ENCODE data around the gene TRANK1.

TRANK1 gene

DNA sequence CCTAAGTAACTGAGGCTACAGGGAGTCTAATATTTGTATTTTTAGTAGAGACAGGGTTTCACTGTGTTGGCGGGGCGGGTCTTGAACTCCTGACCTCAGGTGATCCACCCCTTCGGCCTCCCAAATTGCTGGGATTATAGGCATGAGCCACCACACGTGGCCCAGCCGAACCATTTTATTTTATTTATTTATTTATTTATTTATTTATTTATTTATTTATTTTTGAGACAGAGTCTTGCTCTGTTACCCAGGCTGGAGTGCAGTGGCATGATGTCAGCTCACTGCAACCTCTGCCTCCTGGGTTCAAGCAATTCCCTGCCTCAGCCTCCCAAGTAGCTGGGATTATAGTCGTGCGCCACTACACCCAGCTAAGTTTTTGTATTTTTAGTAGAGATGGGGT, 18.2 kb upstream of the TRANK1 start (continued):
- TF ChIP-seq, protein P1, sequence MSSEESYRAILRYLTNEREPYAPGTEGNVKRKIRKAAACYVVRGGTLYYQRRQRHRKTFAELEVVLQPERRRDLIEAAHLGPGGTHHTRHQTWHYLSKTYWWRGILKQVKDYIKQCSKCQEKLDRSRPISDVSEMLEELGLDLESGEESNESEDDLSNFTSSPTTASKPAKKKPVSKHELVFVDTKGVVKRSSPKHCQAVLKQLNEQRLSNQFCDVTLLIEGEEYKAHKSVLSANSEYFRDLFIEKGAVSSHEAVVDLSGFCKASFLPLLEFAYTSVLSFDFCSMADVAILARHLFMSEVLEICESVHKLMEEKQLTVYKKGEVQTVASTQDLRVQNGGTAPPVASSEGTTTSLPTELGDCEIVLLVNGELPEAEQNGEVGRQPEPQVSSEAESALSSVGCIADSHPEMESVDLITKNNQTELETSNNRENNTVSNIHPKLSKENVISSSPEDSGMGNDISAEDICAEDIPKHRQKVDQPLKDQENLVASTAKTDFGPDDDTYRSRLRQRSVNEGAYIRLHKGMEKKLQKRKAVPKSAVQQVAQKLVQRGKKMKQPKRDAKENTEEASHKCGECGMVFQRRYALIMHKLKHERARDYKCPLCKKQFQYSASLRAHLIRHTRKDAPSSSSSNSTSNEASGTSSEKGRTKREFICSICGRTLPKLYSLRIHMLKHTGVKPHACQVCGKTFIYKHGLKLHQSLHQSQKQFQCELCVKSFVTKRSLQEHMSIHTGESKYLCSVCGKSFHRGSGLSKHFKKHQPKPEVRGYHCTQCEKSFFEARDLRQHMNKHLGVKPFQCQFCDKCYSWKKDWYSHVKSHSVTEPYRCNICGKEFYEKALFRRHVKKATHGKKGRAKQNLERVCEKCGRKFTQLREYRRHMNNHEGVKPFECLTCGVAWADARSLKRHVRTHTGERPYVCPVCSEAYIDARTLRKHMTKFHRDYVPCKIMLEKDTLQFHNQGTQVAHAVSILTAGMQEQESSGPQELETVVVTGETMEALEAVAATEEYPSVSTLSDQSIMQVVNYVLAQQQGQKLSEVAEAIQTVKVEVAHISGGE (tag by site-specific recombination; conservative IDR thresholded peaks at IDR 0.05; ENCODE audit: low read depth): peak; percentile 59
- TF ChIP-seq ZNF426 (tag by site-specific recombination; IDR thresholded peaks at IDR 0.05) (peak; percentile 67), ZXDB (tag by site-specific recombination; IDR thresholded peaks at IDR 0.05) (0 out of 2 replicates have a peak, but pooled peaks have one; percentile 21), ZBTB8A (tag by site-specific recombination; IDR thresholded peaks at IDR 0.05) (0 out of 2 replicates have a peak, but pooled peaks have one; percentile 28), ZNF394 (tag by site-specific recombination; IDR thresholded peaks at IDR 0.05; ENCODE audit: borderline replicate concordance) (peak; percentile 80; the same call in 1 of the 2 replicates)

DNA sequence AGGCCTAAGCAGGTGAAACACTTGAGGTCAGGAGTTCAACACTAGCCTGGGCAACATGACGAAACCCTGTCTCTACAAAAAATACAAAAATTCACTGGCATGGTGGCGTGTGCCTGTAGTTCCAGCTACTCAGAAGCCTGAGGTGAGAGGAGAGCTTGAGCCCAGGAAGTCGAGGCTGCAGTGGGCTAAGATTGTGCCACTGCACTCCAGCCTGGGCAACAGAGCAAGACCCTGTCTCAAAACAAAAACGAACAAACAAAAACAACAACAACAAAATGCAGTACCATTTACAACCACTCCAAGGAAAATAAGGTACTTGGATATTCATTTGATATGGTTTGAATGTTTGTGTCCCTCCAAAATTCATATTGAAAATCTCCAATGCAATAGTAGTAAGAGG, 15.6 kb upstream of the TRANK1 start:
- H3K4me3 ChIP-seq (ENCODE audit: low read depth, low read length): no peak overlapping the region
- TF ChIP-seq GLI4 (tag by site-specific recombination; IDR thresholded peaks at IDR 0.05) (no peak), KLF9 (tag by site-specific recombination; IDR thresholded peaks at IDR 0.05; ENCODE audit: low read depth) (no peak), ZNF302 (tag by site-specific recombination; IDR thresholded peaks at IDR 0.05; ENCODE audit: low read depth) (no peak)
- TF ChIP-seq, protein P2, sequence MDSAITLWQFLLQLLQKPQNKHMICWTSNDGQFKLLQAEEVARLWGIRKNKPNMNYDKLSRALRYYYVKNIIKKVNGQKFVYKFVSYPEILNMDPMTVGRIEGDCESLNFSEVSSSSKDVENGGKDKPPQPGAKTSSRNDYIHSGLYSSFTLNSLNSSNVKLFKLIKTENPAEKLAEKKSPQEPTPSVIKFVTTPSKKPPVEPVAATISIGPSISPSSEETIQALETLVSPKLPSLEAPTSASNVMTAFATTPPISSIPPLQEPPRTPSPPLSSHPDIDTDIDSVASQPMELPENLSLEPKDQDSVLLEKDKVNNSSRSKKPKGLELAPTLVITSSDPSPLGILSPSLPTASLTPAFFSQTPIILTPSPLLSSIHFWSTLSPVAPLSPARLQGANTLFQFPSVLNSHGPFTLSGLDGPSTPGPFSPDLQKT (IDR thresholded peaks at IDR 0.05; ENCODE audit: borderline replicate concordance, low read depth, low read length): no peak
- no peaks in the 10 kb centered on the region for H3K36me3 ChIP-seq (ENCODE audit: control insufficient read depth in 2 of 2, insufficient read depth in 1 of 2, low read length in 2 of 2)
- no peaks in the 10 kb centered on the region for H3K4me1 ChIP-seq (ENCODE audit: control insufficient read depth, insufficient read depth, low read length)
- H3K9me3 ChIP-seq (ENCODE audit: control insufficient read depth, insufficient read depth, low read depth, low read length): no peaks in the 10 kb centered on the region
- CTCF ChIA-PET: interaction anchor here (1.3 kb wide), 1 partner anchor 231 kb away, joined by 5 read pairs; no protein-coding TSS in a partner anchor
- no peak overlapping the region for H3K27ac ChIP-seq (ENCODE audit: extremely low read depth, low read depth, low read length)
- POLR2A ChIA-PET: no interaction called here

DNA sequence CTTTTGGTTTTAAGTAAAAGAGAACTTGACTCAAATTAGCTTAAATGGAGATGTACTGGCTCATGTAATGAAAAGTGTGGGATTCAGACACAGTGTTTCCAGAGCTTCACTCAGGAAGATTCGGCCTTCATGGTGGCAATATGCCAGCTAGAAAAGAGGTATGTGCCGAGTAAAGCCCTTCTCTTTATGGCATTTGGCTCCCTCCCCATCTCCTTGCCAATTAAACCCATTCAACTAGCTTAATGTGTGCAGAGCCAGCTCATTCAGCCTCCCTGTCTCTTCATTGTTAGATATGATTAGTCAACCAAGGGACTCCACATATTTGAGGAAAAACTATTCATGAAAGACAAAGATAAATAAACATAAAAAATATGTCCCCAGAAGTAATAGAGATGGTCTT, 15.0 kb upstream of the TRANK1 start:
- Histone ChIP-seq H3K9me3 (ENCODE audit: control insufficient read depth, insufficient read depth, low read depth, low read length) (no peaks in the 10 kb centered on the region), H3K4me1 (ENCODE audit: control insufficient read depth, insufficient read depth, low read length) (no peaks in the 10 kb centered on the region), H3K4me3 (ENCODE audit: low read depth, low read length) (no peak overlapping the region), H3K27ac (ENCODE audit: extremely low read depth, low read depth, low read length) (no peak overlapping the region), H3K36me3 (ENCODE audit: control insufficient read depth in 2 of 2, insufficient read depth in 1 of 2, low read length in 2 of 2) (no peaks in the 10 kb centered on the region)
- ChIA-PET POLR2A (interaction anchor here (1.5 kb wide), 1 partner anchor 32 kb away, joined by 7 read pairs; the partner anchor contains the start of genes EPM2AIP1 and MLH1), CTCF (interaction anchor here (0.6 to 2.2 kb wide), 6 partner anchors 15 to 995 kb away, joined by 3 to 9 read pairs (median 6); no protein-coding TSS in a partner anchor)
- TF ChIP-seq ZNF223 (tag by site-specific recombination; IDR thresholded peaks at IDR 0.05) (no peak), YY2 (tag by site-specific recombination; IDR thresholded peaks at IDR 0.05) (no peak), ZNF404 (tag by site-specific recombination; IDR thresholded peaks at IDR 0.05) (no peak), KLF7 (tag by site-specific recombination; IDR thresholded peaks at IDR 0.05; ENCODE audit: borderline replicate concordance) (no peak), PRDM1 (tag by site-specific recombination; IDR thresholded peaks at IDR 0.05) (no peak), HOXC10 (CRISPR knock-in tag; IDR thresholded peaks at IDR 0.05) (no peak), SALL2 (tag by site-specific recombination; IDR thresholded peaks at IDR 0.05; ENCODE audit: borderline replicate concordance) (no peak), GFI1B (tag by site-specific recombination; IDR thresholded peaks at IDR 0.05) (no peak), ZNF654 (tag by site-specific recombination; IDR thresholded peaks at IDR 0.05; ENCODE audit: low read depth) (no peak)
- TF ChIP-seq, protein P3, sequence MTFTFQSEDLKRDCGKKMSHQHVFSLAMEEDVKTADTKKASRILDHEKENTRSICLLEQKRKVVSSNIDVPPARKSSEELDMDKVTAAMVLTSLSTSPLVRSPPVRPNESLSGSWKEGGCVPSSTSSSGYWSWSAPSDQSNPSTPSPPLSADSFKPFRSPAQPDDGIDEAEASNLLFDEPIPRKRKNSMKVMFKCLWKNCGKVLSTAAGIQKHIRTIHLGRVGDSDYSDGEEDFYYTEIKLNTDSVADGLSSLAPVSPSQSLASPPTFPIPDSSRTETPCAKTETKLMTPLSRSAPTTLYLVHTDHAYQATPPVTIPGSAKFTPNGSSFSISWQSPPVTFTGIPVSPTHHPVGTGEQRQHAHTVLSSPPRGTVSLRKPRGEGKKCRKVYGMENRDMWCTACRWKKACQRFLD (tag by site-specific recombination; IDR thresholded peaks at IDR 0.05): no peak
- TF ChIP-seq, protein P4, sequence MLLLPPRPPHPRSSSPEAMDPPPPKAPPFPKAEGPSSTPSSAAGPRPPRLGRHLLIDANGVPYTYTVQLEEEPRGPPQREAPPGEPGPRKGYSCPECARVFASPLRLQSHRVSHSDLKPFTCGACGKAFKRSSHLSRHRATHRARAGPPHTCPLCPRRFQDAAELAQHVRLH (tag by site-specific recombination; IDR thresholded peaks at IDR 0.05): no peak
- TF ChIP-seq, protein P5, sequence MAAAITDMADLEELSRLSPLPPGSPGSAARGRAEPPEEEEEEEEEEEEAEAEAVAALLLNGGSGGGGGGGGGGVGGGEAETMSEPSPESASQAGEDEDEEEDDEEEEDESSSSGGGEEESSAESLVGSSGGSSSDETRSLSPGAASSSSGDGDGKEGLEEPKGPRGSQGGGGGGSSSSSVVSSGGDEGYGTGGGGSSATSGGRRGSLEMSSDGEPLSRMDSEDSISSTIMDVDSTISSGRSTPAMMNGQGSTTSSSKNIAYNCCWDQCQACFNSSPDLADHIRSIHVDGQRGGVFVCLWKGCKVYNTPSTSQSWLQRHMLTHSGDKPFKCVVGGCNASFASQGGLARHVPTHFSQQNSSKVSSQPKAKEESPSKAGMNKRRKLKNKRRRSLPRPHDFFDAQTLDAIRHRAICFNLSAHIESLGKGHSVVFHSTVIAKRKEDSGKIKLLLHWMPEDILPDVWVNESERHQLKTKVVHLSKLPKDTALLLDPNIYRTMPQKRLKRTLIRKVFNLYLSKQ (tag by site-specific recombination; IDR thresholded peaks at IDR 0.05; ENCODE audit: borderline replicate concordance): no peak
- TF ChIP-seq, protein P6, sequence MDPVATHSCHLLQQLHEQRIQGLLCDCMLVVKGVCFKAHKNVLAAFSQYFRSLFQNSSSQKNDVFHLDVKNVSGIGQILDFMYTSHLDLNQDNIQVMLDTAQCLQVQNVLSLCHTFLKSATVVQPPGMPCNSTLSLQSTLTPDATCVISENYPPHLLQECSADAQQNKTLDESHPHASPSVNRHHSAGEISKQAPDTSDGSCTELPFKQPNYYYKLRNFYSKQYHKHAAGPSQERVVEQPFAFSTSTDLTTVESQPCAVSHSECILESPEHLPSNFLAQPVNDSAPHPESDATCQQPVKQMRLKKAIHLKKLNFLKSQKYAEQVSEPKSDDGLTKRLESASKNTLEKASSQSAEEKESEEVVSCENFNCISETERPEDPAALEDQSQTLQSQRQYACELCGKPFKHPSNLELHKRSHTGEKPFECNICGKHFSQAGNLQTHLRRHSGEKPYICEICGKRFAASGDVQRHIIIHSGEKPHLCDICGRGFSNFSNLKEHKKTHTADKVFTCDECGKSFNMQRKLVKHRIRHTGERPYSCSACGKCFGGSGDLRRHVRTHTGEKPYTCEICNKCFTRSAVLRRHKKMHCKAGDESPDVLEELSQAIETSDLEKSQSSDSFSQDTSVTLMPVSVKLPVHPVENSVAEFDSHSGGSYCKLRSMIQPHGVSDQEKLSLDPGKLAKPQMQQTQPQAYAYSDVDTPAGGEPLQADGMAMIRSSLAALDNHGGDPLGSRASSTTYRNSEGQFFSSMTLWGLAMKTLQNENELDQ (tag by site-specific recombination; IDR thresholded peaks at IDR 0.05; ENCODE audit: low read depth): no peak

Measured in HEK293 (cell line).